Breast epithelium (tissue), 3 donors: Measurements from ENCODE around the gene ZNF536.

Experiments
- POLR2A ChIP-seq: fragments of 450-650 bp; IDR thresholded peaks from one replicate; pipeline ENCODE4 v1.6.1; 2016; ENCODE audit warnings: antibody characterized with exemption, mild to moderate bottlenecking, moderate library complexity
- TF ChIP-seq, protein P1 (sequence below), 3 donors: fragments of 450-650 bp; IDR thresholded peaks; one replicate each; pipeline ENCODE4 v1.5.1; 2016 to 2017; ENCODE audit warnings: antibody characterized with exemption in 3 of 3, mild to moderate bottlenecking in 3 of 3, moderate library complexity in 3 of 3

DNA sequence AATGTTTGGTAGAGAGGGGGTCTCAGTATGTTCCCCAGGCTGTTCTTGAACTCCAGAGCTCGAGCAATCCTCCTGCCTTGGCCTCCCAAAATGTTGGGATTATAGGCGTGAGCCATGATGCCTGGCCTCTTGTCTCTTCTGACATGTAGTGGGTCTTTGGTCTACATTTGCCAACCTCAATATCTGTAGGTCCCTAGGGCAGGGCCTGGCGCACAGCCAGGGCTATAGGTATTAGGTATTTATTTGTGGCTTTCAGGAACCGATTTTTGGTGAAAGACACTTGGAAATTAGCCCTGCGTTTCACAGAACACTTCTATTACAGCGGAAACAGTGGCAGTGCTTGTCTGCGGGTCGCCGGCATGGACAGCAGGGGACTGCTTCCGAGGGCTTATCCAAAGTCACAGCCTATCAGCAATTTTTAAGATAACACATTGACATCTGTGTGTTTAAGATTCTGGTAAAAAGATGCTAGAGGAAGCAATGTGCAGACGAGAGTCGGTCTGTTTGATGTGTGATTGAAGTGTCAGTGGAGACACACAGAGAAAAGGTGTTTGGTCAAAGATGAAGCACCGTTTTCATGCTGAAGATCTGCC lies 14.5 kb downstream of the ZNF536 start:
- TF ChIP-seq POLR2A = no peak
- TF ChIP-seq, protein P1, sequence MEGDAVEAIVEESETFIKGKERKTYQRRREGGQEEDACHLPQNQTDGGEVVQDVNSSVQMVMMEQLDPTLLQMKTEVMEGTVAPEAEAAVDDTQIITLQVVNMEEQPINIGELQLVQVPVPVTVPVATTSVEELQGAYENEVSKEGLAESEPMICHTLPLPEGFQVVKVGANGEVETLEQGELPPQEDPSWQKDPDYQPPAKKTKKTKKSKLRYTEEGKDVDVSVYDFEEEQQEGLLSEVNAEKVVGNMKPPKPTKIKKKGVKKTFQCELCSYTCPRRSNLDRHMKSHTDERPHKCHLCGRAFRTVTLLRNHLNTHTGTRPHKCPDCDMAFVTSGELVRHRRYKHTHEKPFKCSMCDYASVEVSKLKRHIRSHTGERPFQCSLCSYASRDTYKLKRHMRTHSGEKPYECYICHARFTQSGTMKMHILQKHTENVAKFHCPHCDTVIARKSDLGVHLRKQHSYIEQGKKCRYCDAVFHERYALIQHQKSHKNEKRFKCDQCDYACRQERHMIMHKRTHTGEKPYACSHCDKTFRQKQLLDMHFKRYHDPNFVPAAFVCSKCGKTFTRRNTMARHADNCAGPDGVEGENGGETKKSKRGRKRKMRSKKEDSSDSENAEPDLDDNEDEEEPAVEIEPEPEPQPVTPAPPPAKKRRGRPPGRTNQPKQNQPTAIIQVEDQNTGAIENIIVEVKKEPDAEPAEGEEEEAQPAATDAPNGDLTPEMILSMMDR (IDR thresholded peaks at IDR 0.05) = no peak
